Measurements from ENCODE around the gene RHCE.
"Not testable (repeated sequence)": the region's sequence is repeated elsewhere in the genome, so short reads cannot be mapped to it uniquely, and the experiment has no call there.

- TF ChIP-seq CTCF (IDR thresholded peaks at IDR 0.05; ENCODE audit: insufficient read depth, low read depth, low read length); EZH2 (IDR thresholded peaks at IDR 0.05; ENCODE audit: insufficient read depth, low read length): not testable (repeated sequence)
These were observed 6.0 kb downstream of the RHCE start for GRCh38 chr1:25414578-25414977.
